SK-N-MC (cell line): ENCODE data around the gene MRPS9.
A peak's percentile ranks its signal among the peaks of the same experiment; 100 is the strongest.

ENCODE experiments used
- DNase-seq: peaks from one replicate; pipeline ENCODE4 v3.0.0-alpha.2; 2011; ENCODE audit warnings: low read depth, low spot score
- H3K27ac ChIP-seq: fragments of 200-600 bp; sonication (generic); 2 replicates; pipeline ENCODE4 v1.5.1; 2016; ENCODE audit warnings: mixed run types
- H3K36me3 ChIP-seq: fragments of 200-600 bp; sonication (generic); 2 replicates; pipeline ENCODE4 v1.6.1; 2017; ENCODE audit warnings: antibody characterized with exemption, low read length, mixed read lengths; ENCODE audit not compliant: insufficient read depth
- H3K4me3 ChIP-seq: fragments of 200-600 bp; sonication (generic); 2 replicates; pipeline ENCODE4 v1.5.1; 2016
- H3K9ac ChIP-seq: fragments of 200-600 bp; sonication (generic); 2 replicates; pipeline ENCODE4 v1.8.0; 2017; ENCODE audit warnings: mixed run types, mixed read lengths; ENCODE audit not compliant: insufficient read length
- H3K9me3 ChIP-seq: fragments of 200-600 bp; sonication (generic); 2 replicates; pipeline ENCODE4 v1.6.1; 2017; ENCODE audit warnings: low read depth, mild to moderate bottlenecking, antibody characterized with exemption, low read length, moderate library complexity, mixed read lengths
- EZH2 ChIP-seq: fragments of 200-600 bp; sonication (generic); IDR thresholded peaks from one replicate; pipeline ENCODE4 v1.6.1; 2017; ENCODE audit warnings: antibody characterized with exemption
- FOXP2 ChIP-seq: optimal IDR thresholded peaks from 2 replicates; pipeline ENCODE3; 2011; ENCODE audit warnings: mild to moderate bottlenecking, moderate library complexity; ENCODE audit not compliant: insufficient read depth; ENCODE audit errors: extremely low read length, control extremely low read depth
- POLR2AphosphoS5 ChIP-seq: IDR thresholded peaks from 2 replicates; pipeline ENCODE4 v1.6.1; 2012; ENCODE audit warnings: mild to moderate bottlenecking, low read depth, low read length, borderline replicate concordance

Gene MRPS9

GRCh38 chr2:105104208-105104731 lies 66.4 kb downstream of the MRPS9 start:
- Histone ChIP-seq H3K27ac (no peak overlapping the region), H3K9ac (no peak overlapping the region), H3K4me3 (no peak overlapping the region), H3K36me3 (peaks cover 12% of the 10 kb centered on the region; the same call in 1 of the 2 replicates), H3K9me3 (no peaks in the 10 kb centered on the region)
- TF ChIP-seq EZH2 (no peak), POLR2AphosphoS5 (no peak), FOXP2 (no peak)
- DNase-seq, result no peak

DNA sequence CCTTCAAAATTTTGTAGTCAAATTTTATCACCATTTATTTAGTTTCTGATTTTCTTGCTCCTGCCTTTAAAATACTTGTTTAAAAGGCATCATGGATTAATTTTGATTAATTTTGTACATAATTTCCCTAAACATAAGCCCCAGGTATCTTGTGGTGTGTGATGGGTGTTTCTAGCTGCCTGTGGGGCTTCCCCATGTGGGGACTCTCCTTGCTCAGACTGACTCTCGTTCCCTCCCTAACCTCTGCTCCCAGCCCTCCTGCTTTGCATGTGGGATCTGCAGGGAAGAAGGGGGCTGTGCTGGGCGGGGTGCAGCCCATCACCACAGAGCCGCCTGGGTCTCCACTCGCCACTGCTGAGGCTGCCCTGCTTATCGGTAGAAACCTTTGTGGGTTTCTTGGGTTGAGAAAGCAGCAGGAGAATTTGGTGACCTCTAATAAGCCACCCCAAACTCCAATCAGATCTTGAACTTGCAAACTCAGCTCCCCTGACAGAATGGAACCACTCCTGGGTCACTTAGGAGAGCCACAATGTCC lies 72.5 kb downstream of the MRPS9 start:
- TF ChIP-seq EZH2 (no peak), POLR2AphosphoS5 (no peak), FOXP2 (no peak)
- H3K27ac ChIP-seq, result no peak overlapping the region

DNA sequence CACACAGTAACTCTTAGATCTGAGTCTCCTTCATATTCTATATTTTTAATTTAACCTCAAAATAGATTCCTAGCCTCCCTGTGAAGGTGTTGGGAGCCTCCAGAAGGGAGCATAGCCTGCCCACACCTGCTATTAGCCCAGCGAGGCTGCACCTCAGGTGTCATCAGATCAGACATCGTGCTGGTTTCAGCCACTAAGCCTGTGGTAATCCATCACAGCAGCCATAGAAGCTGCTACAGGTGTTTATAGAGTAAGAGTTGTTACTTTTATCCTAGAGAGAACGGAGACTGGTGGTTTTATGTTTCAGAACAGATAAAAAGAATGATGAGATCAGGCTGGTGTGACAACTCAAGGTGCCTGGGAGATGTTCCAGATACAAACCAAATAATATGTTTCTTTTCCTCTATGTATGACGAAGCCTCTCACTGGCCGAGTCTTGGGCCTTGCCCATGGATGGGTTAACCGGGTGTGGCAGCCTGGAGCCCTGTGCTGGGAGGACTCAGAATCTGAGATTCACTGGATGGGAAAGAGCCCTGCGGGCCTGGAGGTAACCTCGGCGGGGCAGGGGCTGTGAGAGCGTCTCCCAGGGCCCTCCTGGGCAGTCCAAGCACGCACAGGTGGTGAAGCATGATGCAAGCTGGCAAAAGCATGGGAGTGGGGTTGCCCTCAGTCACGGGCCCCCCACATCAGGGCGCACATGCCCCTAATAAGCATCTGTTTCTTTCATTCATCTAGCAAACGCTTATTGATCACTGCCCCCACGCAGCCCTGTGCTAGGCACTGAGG lies 73.7 kb downstream of the MRPS9 start:
- Histone ChIP-seq H3K9ac (no peak overlapping the region), H3K9me3 (no peaks in the 10 kb centered on the region), H3K4me3 (no peak overlapping the region), H3K27ac (no peak overlapping the region), H3K36me3 (no peaks in the 10 kb centered on the region)
- TF ChIP-seq FOXP2 (no peak), EZH2 (no peak), POLR2AphosphoS5 (no peak)
- DNase-seq, result no peak

More for the DNA sequence above, 72.5 kb downstream of the MRPS9 start:
- H3K36me3 ChIP-seq, result no peaks in the 10 kb centered on the region
- H3K9me3 ChIP-seq, result no peaks in the 10 kb centered on the region
- no peak overlapping the region for H3K9ac ChIP-seq
- no peak for DNase-seq
- no peak overlapping the region for H3K4me3 ChIP-seq

GRCh38 chr2:105112345-105112744 lies 74.5 kb downstream of the MRPS9 start:
- DNase-seq, result no peak
- Histone ChIP-seq H3K9me3 (no peaks in the 10 kb centered on the region), H3K27ac (no peak overlapping the region), H3K4me3 (no peak overlapping the region), H3K9ac (no peak overlapping the region), H3K36me3 (no peaks in the 10 kb centered on the region)
- TF ChIP-seq FOXP2 (no peak), EZH2 (no peak), POLR2AphosphoS5 (no peak)

- Histone ChIP-seq H3K9ac (no peak overlapping the region), H3K4me3 (peak overlapping the region; percentile 51), H3K36me3 (no peaks in the 10 kb centered on the region), H3K27ac (peak overlapping the region; percentile 45), H3K9me3 (no peaks in the 10 kb centered on the region)
- peak; percentile 14 for DNase-seq
- no peak for TF ChIP-seq FOXP2
- TF ChIP-seq EZH2, result no peak
- TF ChIP-seq POLR2AphosphoS5, result no peak
Measured at GRCh38 chr2:105113616-105114291, 75.9 kb downstream of the MRPS9 start.

GRCh38 chr2:105114551-105114950 lies 76.7 kb downstream of the MRPS9 start:
- Histone ChIP-seq H3K9ac (no peak overlapping the region), H3K36me3 (no peaks in the 10 kb centered on the region), H3K27ac (no peak overlapping the region), H3K9me3 (no peaks in the 10 kb centered on the region), H3K4me3 (peak overlapping the region; percentile 51)
- DNase-seq, result peak; percentile 28
- TF ChIP-seq FOXP2, result no peak
- no peak for TF ChIP-seq EZH2
- TF ChIP-seq POLR2AphosphoS5, result no peak

DNA sequence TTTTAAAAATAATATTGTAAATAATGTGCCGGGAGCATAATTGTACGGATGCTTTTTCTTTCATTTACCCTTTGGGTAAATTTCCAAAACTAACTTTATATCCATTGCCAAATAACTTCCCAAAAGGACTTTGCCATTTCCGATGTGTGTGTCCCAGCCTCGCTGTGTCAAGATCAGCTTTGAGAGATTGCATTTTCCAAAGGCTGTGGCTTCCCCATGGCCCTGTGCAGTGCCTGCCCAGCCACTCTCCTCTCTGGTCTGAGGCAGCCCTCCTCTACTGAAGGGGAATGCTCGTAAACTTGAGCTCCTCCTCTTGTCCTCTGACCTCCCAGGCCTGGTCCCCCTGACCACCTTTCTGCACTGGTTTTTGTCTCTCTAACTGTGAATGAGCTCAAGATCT lies 78.5 kb downstream of the MRPS9 start:
- no peak overlapping the region for H3K27ac ChIP-seq
- H3K4me3 ChIP-seq, result no peak overlapping the region
- H3K36me3 ChIP-seq, result no peaks in the 10 kb centered on the region
- DNase-seq, result no peak
- H3K9ac ChIP-seq, result no peak overlapping the region
- no peaks in the 10 kb centered on the region for H3K9me3 ChIP-seq
- TF ChIP-seq POLR2AphosphoS5 (no peak), FOXP2 (no peak), EZH2 (no peak)

DNA sequence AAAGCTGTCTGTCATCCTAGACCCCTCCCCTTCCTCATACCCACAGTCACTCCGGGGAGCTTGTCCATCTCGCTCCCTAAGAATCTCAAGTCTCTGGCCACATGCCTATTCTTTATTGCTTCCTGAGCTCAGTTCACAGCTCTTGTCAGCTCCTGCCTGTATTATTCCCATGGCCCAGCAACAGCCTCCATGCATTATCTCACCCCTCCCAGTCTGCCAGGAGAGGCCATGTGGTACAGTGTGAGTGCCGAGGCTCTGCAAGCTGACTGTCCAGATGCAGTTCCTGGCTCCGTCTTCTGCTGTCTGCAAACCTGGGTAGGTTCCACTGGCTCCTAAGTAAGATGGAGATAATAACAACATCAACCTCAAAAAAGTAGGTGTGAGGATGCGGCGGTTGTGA lies 79.7 kb downstream of the MRPS9 start:
- Histone ChIP-seq H3K9ac (no peak overlapping the region), H3K36me3 (no peaks in the 10 kb centered on the region), H3K9me3 (no peaks in the 10 kb centered on the region), H3K27ac (no peak overlapping the region), H3K4me3 (no peak overlapping the region)
- DNase-seq, result no peak
- no peak for TF ChIP-seq FOXP2
